Epithelial cell of esophagus (primary cell): Measurements from ENCODE around the gene CRTC3.
"Not testable (repeated sequence)": the region's sequence is repeated elsewhere in the genome, so short reads cannot be mapped to it uniquely, and the experiment has no call there.

ENCODE experiments used
- DNase-seq: peaks from one replicate; pipeline ENCODE4 v3.0.0; 2010; ENCODE audit warnings: low read depth
- H3K4me3 ChIP-seq: 2 replicates; pipeline ENCODE4 v1.5.1; 2011; ENCODE audit warnings: mild to moderate bottlenecking, low read length, control low read depth
- CTCF ChIP-seq: IDR thresholded peaks from 2 replicates; pipeline ENCODE4 v1.5.1; 2011; ENCODE audit warnings: low read depth, mild to moderate bottlenecking, low read length, control low read depth, inconsistent platforms; ENCODE audit not compliant: insufficient read depth; ENCODE audit errors: missing control alignments

The CRTC3 gene

GRCh38 chr15:90684281-90684680 lies 154.6 kb downstream of the CRTC3 start:
- no peak for TF ChIP-seq CTCF
- no peak overlapping the region for H3K4me3 ChIP-seq
- no peak for DNase-seq

- no peak for TF ChIP-seq CTCF
- DNase-seq, result no peak
- H3K4me3 ChIP-seq, result no peak overlapping the region
Measured at GRCh38 chr15:90685591-90686434, 156.1 kb downstream of the CRTC3 start.

GRCh38 chr15:90686435-90687218 lies 156.9 kb downstream of the CRTC3 start:
- H3K4me3 ChIP-seq, result no peak overlapping the region
- DNase-seq, result no peak

GRCh38 chr15:90689326-90689961 lies 159.7 kb downstream of the CRTC3 start:
- not testable (repeated sequence) for DNase-seq, H3K4me3 ChIP-seq

More at GRCh38 chr15:90686435-90687218, 156.9 kb downstream of the CRTC3 start:
- no peak for TF ChIP-seq CTCF

GRCh38 chr15:90690585-90690984 lies 160.9 kb downstream of the CRTC3 start:
- no peak overlapping the region for H3K4me3 ChIP-seq
- no peak for TF ChIP-seq CTCF
- no peak for DNase-seq

- DNase-seq, result no peak
- TF ChIP-seq CTCF, result peak; percentile 17
Measured at GRCh38 chr15:90691369-90691768, 161.6 kb downstream of the CRTC3 start.

More at GRCh38 chr15:90691369-90691768, 161.6 kb downstream of the CRTC3 start:
- H3K4me3 ChIP-seq, result no peak overlapping the region
